ENCODE data around the gene SLC25A18. TPM values are rescaled to one million over a fixed set of nuclear protein-coding genes. Genes with fewer than 3 reads are reported as not detected.

Gene SLC25A18
- total and polyA plus RNA-seq, 2 of the 4 experiments (the other 2 are of a cell fraction): 0.05 TPM; not detected in 1

DNA sequence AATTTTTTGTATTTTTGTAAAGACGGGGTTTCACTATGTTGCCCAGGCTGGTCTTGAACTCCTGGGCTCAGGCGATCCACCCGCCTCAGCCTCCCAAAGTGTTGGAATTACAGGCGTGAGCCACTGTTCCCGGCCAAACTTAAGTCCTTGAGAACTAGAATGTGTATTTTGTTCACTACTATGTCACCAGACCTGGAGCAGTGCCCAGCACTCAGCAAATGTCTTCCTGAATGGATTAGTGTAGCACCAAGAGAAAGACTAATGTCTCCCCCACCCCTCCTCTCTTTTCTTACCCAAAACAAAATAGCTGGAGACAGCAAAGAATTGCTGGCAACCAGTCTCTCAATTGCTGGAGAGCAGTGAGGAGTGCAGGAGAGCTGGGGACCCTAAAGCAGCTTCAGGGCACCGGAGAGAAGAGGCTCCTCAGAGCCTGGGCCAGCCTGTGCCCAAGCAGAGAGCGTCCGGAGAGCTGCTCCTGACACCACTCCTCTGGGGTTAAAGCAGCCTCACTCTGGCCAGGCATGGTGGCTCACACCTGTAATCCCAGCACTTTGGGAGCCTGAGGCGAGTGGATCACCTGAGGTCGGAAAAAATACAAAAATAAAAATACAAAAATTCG is 14.9 kb downstream of the SLC25A18 start:
- H2BK20ac ChIP-seq (ENCODE audit: low read depth, low read length): no peak overlapping the region
- no peak overlapping the region for H2BK5ac ChIP-seq (ENCODE audit: low read depth, low read length, poor library complexity, severe bottlenecking)
- WGBS, 2 experiments (ENCODE audit: extremely low coverage in 2 of 2, insufficient read length in 1 of 2): 33% methylated on average over 2 of the region's 11 CpGs; no CpG with 5 or more reads in 1 of the 2 experiments
- ChIA-PET POLR2A (ENCODE audit: unreplicated experiment) (no interaction called here), CTCF (interaction anchor here (0.7 kb wide), 1 partner anchor 20 kb away, joined by 3 read pairs; no protein-coding TSS in a partner anchor)
- no peak overlapping the region for H4K8ac ChIP-seq (ENCODE audit: low read depth in 2 of 2, low read length in 2 of 2)
- no peak overlapping the region for H2BK120ac ChIP-seq (ENCODE audit: low read depth, low read length)
- in situ Hi-C loops (cut with MboI; ENCODE audit: low sequenced_read_pairs): no loop called here
- H3K79me1 ChIP-seq (ENCODE audit: low read depth in 1 of 2, low read length in 2 of 2): no peaks in the 10 kb centered on the region
- dilution Hi-C loops (cut with HindIII; ENCODE audit: low sequenced_read_pairs, unreplicated experiment): no loop called here
- H2AK9ac ChIP-seq (replicated peaks; ENCODE audit: low read depth, low read length, poor library complexity): no peak overlapping the region
- no peak overlapping the region for H3K23ac ChIP-seq (ENCODE audit: low read depth, low read length)
- no peaks in the 10 kb centered on the region; the same call in 1 of the 2 replicates for H3K9me1 ChIP-seq (ENCODE audit: insufficient read depth, low read length)
- 0 out of 2 replicates have a peak, but pooled peaks cover 2% of the 10 kb centered on the region for H3K4me1 ChIP-seq (ENCODE audit: control insufficient read depth, insufficient read depth, low read length)
- no peak overlapping the region for H3K4me3 ChIP-seq (ENCODE audit: insufficient read depth, low read depth, low read length)
- no TSS peak for BruUV-seq (replicated peaks)
- H3K56ac ChIP-seq (ENCODE audit: extremely low read depth, insufficient read depth, low read length): no peak overlapping the region
- intact Hi-C loops (cut with micrococcal nuclease): loop anchor here (10.0 kb wide), 1 partner anchor 137 kb away; no protein-coding TSS in a partner anchor
- no peak overlapping the region for H3K4me2 ChIP-seq (ENCODE audit: low read depth, low read length)
- no peaks in the 10 kb centered on the region for H3K9me3 ChIP-seq (ENCODE audit: control insufficient read depth, insufficient read depth, low read length)
- H2AK5ac ChIP-seq (ENCODE audit: low read depth, low read length): no peak overlapping the region
- H3K14ac ChIP-seq (replicated peaks; ENCODE audit: low read depth, low read length): no peak overlapping the region
- H3K9ac ChIP-seq (ENCODE audit: low read depth, low read length): no peak overlapping the region
- H4K20me1 ChIP-seq (ENCODE audit: insufficient read depth, low read length): no peaks in the 10 kb centered on the region
- no peaks in the 10 kb centered on the region for H3K27me3 ChIP-seq (ENCODE audit: control insufficient read depth, insufficient read depth, low read length)
- DNase-seq (peak; percentile 36), ATAC-seq (ENCODE audit: low read depth) (peak; percentile 50)
- H3K27ac ChIP-seq (ENCODE audit: insufficient read depth, low read length): no peak overlapping the region
- H2AFZ ChIP-seq (replicated peaks; ENCODE audit: low read length, poor library complexity): peak overlapping the region; percentile 33
- H4K91ac ChIP-seq (ENCODE audit: insufficient read depth, low read depth, low read length): no peak overlapping the region
- TF ChIP-seq RAD21 (IDR thresholded peaks at IDR 0.05; ENCODE audit: low read length): no peak
- TF ChIP-seq, protein P1, sequence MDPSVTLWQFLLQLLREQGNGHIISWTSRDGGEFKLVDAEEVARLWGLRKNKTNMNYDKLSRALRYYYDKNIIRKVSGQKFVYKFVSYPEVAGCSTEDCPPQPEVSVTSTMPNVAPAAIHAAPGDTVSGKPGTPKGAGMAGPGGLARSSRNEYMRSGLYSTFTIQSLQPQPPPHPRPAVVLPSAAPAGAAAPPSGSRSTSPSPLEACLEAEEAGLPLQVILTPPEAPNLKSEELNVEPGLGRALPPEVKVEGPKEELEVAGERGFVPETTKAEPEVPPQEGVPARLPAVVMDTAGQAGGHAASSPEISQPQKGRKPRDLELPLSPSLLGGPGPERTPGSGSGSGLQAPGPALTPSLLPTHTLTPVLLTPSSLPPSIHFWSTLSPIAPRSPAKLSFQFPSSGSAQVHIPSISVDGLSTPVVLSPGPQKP (IDR thresholded peaks at IDR 0.05; ENCODE audit: borderline replicate concordance, low read depth, low read length): no peak
- TF ChIP-seq CHD1 (IDR thresholded peaks at IDR 0.05; ENCODE audit: low read depth, low read length): no peak
- TF ChIP-seq RCOR1 (IDR thresholded peaks at IDR 0.05; ENCODE audit: insufficient replicate concordance, low read length): no peak
- no peak for TF ChIP-seq FOS (IDR thresholded peaks at IDR 0.05; ENCODE audit: low read depth, low read length)
- TF ChIP-seq MAZ (IDR thresholded peaks at IDR 0.05; ENCODE audit: borderline replicate concordance, low read depth, low read length): no peak
- TF ChIP-seq, protein P2, sequence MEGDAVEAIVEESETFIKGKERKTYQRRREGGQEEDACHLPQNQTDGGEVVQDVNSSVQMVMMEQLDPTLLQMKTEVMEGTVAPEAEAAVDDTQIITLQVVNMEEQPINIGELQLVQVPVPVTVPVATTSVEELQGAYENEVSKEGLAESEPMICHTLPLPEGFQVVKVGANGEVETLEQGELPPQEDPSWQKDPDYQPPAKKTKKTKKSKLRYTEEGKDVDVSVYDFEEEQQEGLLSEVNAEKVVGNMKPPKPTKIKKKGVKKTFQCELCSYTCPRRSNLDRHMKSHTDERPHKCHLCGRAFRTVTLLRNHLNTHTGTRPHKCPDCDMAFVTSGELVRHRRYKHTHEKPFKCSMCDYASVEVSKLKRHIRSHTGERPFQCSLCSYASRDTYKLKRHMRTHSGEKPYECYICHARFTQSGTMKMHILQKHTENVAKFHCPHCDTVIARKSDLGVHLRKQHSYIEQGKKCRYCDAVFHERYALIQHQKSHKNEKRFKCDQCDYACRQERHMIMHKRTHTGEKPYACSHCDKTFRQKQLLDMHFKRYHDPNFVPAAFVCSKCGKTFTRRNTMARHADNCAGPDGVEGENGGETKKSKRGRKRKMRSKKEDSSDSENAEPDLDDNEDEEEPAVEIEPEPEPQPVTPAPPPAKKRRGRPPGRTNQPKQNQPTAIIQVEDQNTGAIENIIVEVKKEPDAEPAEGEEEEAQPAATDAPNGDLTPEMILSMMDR (conservative IDR thresholded peaks at IDR 0.05; ENCODE audit: low read depth, low read length): no peak
- no peak for TF ChIP-seq MAFK (IDR thresholded peaks at IDR 0.05; ENCODE audit: low read depth, low read length)
- no peak for TF ChIP-seq RFX5 (IDR thresholded peaks at IDR 0.05; ENCODE audit: low read depth, low read length)
- no peak overlapping the region for H4K5ac ChIP-seq (ENCODE audit: low read depth, low read length)
- no peaks in the 10 kb centered on the region for H3K36me3 ChIP-seq (ENCODE audit: control insufficient read depth, insufficient read depth, low read length)
- no peak overlapping the region for H3K18ac ChIP-seq (ENCODE audit: low read depth, low read length)
- no peak overlapping the region for H3K4ac ChIP-seq (ENCODE audit: low read depth, low read length)
- no peak overlapping the region for H2BK15ac ChIP-seq (ENCODE audit: low read depth, low read length)

Measured in IMR-90 (cell line).